Measurements from ENCODE around the gene COL16A1. TPM values are rescaled to one million over a fixed set of nuclear protein-coding genes. Genes with fewer than 3 reads are reported as not detected.

COL16A1 gene
- polyA plus RNA-seq, 3 donors, result 0.13 TPM; not detected in 2

- peaks cover 13% of the 10 kb centered on the region for H3K4me1 Mint-ChIP-seq
- Histone ChIP-seq H4K20me1 (ENCODE audit: insufficient read depth, low read length) (no peaks in the 10 kb centered on the region), H3K27ac (ENCODE audit: low read depth in 1 of 2, low read length in 2 of 2) (no peak overlapping the region), H3K4me1 (ENCODE audit: control insufficient read depth in 1 of 2, insufficient read depth in 2 of 2, low read length in 2 of 2) (peaks cover 9 to 10% of the 10 kb centered on the region in 2 donors), H3K4me3 (replicated peaks in 1 of 3; ENCODE audit: low read depth in 2 of 3, low read length in 3 of 3) (no peak overlapping the region), H3K27me3 (ENCODE audit: control insufficient read depth in 2 of 2, insufficient read depth in 2 of 2, low read length in 2 of 2) (peaks cover 0 to 21% of the 10 kb centered on the region in 2 donors), H2AFZ (ENCODE audit: insufficient read depth, low read depth, low read length, poor library complexity, severe bottlenecking) (no peak overlapping the region), H3K9ac (ENCODE audit: insufficient read depth, low read length, poor library complexity, severe bottlenecking) (no peak overlapping the region), H3K36me3 (replicated peaks in 1 of 2; ENCODE audit: control insufficient read depth in 1 of 2, insufficient read depth in 2 of 2, low read length in 2 of 2) (no peaks in the 10 kb centered on the region), H3K4me2 (replicated peaks; ENCODE audit: extremely low read depth, low read length, poor library complexity, severe bottlenecking) (no peak overlapping the region), H3K79me2 (ENCODE audit: insufficient read depth, low read length) (no peaks in the 10 kb centered on the region), H3K9me3 (replicated peaks in 1 of 2; ENCODE audit: control insufficient read depth in 1 of 2, insufficient read depth in 1 of 2, low read length in 2 of 2) (no peaks in the 10 kb centered on the region)
- peaks cover 0 to 3% (median 0%) of the 10 kb centered on the region in 7 donors for H3K9me3 Mint-ChIP-seq
- peak overlapping the region in 1 of 7 donors; percentile 66 for H3K27ac Mint-ChIP-seq
- WGBS (ENCODE audit: insufficient coverage), result 95% methylated on average over 4 of the region's 11 CpGs
- no peaks in the 10 kb centered on the region for H3K36me3 Mint-ChIP-seq
- no peak overlapping the region for H3K4me3 Mint-ChIP-seq
- peaks cover 18 to 33% (median 24%) of the 10 kb centered on the region in 3 donors for H3K27me3 Mint-ChIP-seq (ENCODE audit: low read depth in 3 of 3)
- DNase-seq, result no peak
- TF ChIP-seq CTCF (IDR thresholded peaks at IDR 0.05), result no peak
- intact Hi-C loops (cut with micrococcal nuclease), result loop anchor here in 1 of 2 donors (10.0 kb wide), 1 partner anchor 396 kb away; no protein-coding TSS in a partner anchor
These were observed 35.4 kb downstream of the COL16A1 start for GRCh38 chr1:31668303-31668883.

GRCh38 chr1:31667065-31667785, 36.6 kb downstream of the COL16A1 start:
- H3K27me3 ChIP-seq (ENCODE audit: control insufficient read depth in 2 of 2, insufficient read depth in 2 of 2, low read length in 2 of 2), result peaks cover 0 to 21% of the 10 kb centered on the region in 2 donors
- Mint-ChIP-seq H3K27me3 (ENCODE audit: low read depth in 3 of 3) (peaks cover 18 to 36% (median 24%) of the 10 kb centered on the region in 3 donors), H3K9me3 (peaks cover 0 to 3% (median 0%) of the 10 kb centered on the region in 7 donors), H3K27ac (no peak overlapping the region), H3K36me3 (no peaks in the 10 kb centered on the region), H3K4me3 (no peak overlapping the region), H3K4me1 (peaks cover 13% of the 10 kb centered on the region)
- no peak overlapping the region for H3K27ac ChIP-seq (ENCODE audit: low read depth in 1 of 2, low read length in 2 of 2)
- DNase-seq, result no peak
- H3K9ac ChIP-seq (ENCODE audit: insufficient read depth, low read length, poor library complexity, severe bottlenecking), result no peak overlapping the region
- H3K36me3 ChIP-seq (replicated peaks in 1 of 2; ENCODE audit: control insufficient read depth in 1 of 2, insufficient read depth in 2 of 2, low read length in 2 of 2), result no peaks in the 10 kb centered on the region
- 96% methylated on average over 15 of the region's 19 CpGs for WGBS (ENCODE audit: insufficient coverage)
- TF ChIP-seq CTCF (IDR thresholded peaks at IDR 0.05), result no peak
- intact Hi-C loops (cut with micrococcal nuclease), result loop anchor here in 1 of 2 donors (10.0 kb wide), 1 partner anchor 398 kb away; no protein-coding TSS in a partner anchor
- peaks cover 9 to 10% of the 10 kb centered on the region in 2 donors for H3K4me1 ChIP-seq (ENCODE audit: control insufficient read depth in 1 of 2, insufficient read depth in 2 of 2, low read length in 2 of 2)
- H3K4me3 ChIP-seq (replicated peaks in 1 of 3; ENCODE audit: low read depth in 2 of 3, low read length in 3 of 3), result no peak overlapping the region
- no peak overlapping the region for H2AFZ ChIP-seq (ENCODE audit: insufficient read depth, low read depth, low read length, poor library complexity, severe bottlenecking)
- no peaks in the 10 kb centered on the region for H3K9me3 ChIP-seq (replicated peaks in 1 of 2; ENCODE audit: control insufficient read depth in 1 of 2, insufficient read depth in 1 of 2, low read length in 2 of 2)
- no peaks in the 10 kb centered on the region for H4K20me1 ChIP-seq (ENCODE audit: insufficient read depth, low read length)
- no peaks in the 10 kb centered on the region for H3K79me2 ChIP-seq (ENCODE audit: insufficient read depth, low read length)
- H3K4me2 ChIP-seq (replicated peaks; ENCODE audit: extremely low read depth, low read length, poor library complexity, severe bottlenecking), result no peak overlapping the region

Data from CD14-positive monocyte (primary cell).